Measurements from ENCODE around the gene KRT34. TPM values are rescaled to one million over a fixed set of nuclear protein-coding genes. Genes with fewer than 3 reads are reported as not detected.

The KRT34 gene
- total RNA-seq, 2 experiments from 2014 or later: not detected

DNA sequence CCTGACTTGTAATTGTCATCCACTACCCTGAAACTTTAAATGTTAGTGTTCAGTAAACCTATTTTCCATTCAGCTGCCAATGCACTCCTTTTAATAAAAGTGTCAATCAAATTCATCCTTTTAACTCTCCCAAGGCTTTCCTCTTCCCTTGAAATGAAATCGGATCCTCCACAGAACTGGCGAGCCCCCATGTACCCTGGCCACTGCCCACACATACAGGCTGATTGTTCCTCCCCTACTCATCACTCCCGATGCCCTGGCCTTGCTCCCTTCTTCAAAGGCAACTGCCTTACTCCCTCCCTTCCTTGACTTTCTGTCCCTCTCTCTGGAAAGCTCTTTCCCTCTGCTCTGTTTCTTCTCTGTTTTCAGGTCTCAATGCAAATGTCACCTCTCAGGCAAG lies 39.1 kb downstream of the KRT34 start:
- no peak for TF ChIP-seq CTCF (IDR thresholded peaks at IDR 0.05)
- CTCF ChIA-PET: no interaction called here
- no peak for DNase-seq
- Histone ChIP-seq H3K9me3 (ENCODE audit: control insufficient read depth in 1 of 2, insufficient read depth in 1 of 2, low read length in 2 of 2) (peaks cover 0 to 13% of the 10 kb centered on the region in 2 experiments), H3K4me3 (ENCODE audit: low read length) (no peak overlapping the region), H3K27ac (ENCODE audit: low read depth in 1 of 2, low read length in 2 of 2) (no peak overlapping the region), H3K27me3 (ENCODE audit: control insufficient read depth in 1 of 2, insufficient read depth in 2 of 2, low read length in 2 of 2) (no peaks in the 10 kb centered on the region), H3K4me1 (ENCODE audit: insufficient read depth, low read length) (peaks cover 52% of the 10 kb centered on the region), H3K36me3 (ENCODE audit: insufficient read depth, low read length) (no peaks in the 10 kb centered on the region)
- H3K36me3 Mint-ChIP-seq (ENCODE audit: low read depth): peaks cover 26% of the 10 kb centered on the region
- H3K4me1 Mint-ChIP-seq (ENCODE audit: low read depth): peaks cover 66% of the 10 kb centered on the region
- no peak for ATAC-seq (ENCODE audit: poor library complexity)
- H3K27ac Mint-ChIP-seq: peak overlapping the region; percentile 94
- H3K4me3 Mint-ChIP-seq: peak overlapping the region; percentile 3
- H3K9me3 Mint-ChIP-seq: peaks cover 3% of the 10 kb centered on the region
- intact Hi-C loops (cut with DNase I, micrococcal nuclease): no loop called here
- POLR2A ChIA-PET: interaction anchor here (5.6 kb wide), 1 partner anchor 35 kb away, joined by 61 read pairs; the partner anchor contains the start of gene KRTAP16-1
- H3K27me3 Mint-ChIP-seq: no peaks in the 10 kb centered on the region

GRCh38 chr17:41340934-41341861 lies 40.9 kb downstream of the KRT34 start:
- H3K4me1 Mint-ChIP-seq (ENCODE audit: low read depth): peaks cover 71% of the 10 kb centered on the region
- no peak overlapping the region for H3K4me3 ChIP-seq (ENCODE audit: low read length)
- H3K27me3 ChIP-seq (ENCODE audit: control insufficient read depth in 1 of 2, insufficient read depth in 2 of 2, low read length in 2 of 2): no peaks in the 10 kb centered on the region
- DNase-seq: peak in 13 of 14 experiments; percentile 39 to 87 (median 55)
- peaks cover 3% of the 10 kb centered on the region for H3K9me3 Mint-ChIP-seq
- peak; percentile 46 for ATAC-seq (ENCODE audit: poor library complexity)
- ChIA-PET CTCF (no interaction called here), POLR2A (interaction anchor here (0.5 to 5.6 kb wide), 10 partner anchors 8 to 409 kb away, joined by 3 to 61 read pairs (median 4); partner anchors contain the start of genes EIF1, KRT33A and KRTAP16-1)
- no peaks in the 10 kb centered on the region for H3K27me3 Mint-ChIP-seq
- H3K9me3 ChIP-seq (ENCODE audit: control insufficient read depth in 1 of 2, insufficient read depth in 1 of 2, low read length in 2 of 2): peaks cover 0 to 13% of the 10 kb centered on the region in 2 experiments
- H3K36me3 ChIP-seq (ENCODE audit: insufficient read depth, low read length): no peaks in the 10 kb centered on the region
- no peak for TF ChIP-seq CTCF (IDR thresholded peaks at IDR 0.05)
- peak overlapping the region; percentile 94 for H3K27ac Mint-ChIP-seq
- H3K36me3 Mint-ChIP-seq (ENCODE audit: low read depth): peaks cover 26% of the 10 kb centered on the region
- H3K27ac ChIP-seq (ENCODE audit: low read depth in 1 of 2, low read length in 2 of 2): peak overlapping the region; percentile 87 to 88
- peak overlapping the region; percentile 64 for H3K4me3 Mint-ChIP-seq
- H3K4me1 ChIP-seq (ENCODE audit: insufficient read depth, low read length): peaks cover 66% of the 10 kb centered on the region
- intact Hi-C loops (cut with DNase I, micrococcal nuclease): no loop called here

DNA sequence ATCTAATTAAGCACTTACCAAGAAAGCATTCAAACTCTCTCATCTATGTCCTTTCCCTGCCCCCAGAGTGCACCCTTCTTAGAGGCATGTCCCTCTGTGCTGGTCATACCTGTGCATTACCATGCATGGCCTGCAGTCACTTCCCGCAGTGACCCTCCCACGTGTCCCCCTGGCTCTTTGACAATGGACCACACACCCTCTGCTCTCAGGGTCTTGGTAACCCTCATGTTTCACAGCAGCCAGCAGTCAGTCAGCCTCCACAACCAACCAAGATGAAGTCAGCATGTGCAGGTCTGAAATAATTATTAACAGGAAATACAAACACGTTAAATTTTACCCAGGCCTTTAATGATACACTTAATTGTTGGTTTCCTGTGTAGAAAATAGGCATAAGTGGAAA lies 41.6 kb downstream of the KRT34 start:
- ATAC-seq (ENCODE audit: poor library complexity): no peak
- H3K36me3 Mint-ChIP-seq (ENCODE audit: low read depth): peaks cover 26% of the 10 kb centered on the region
- intact Hi-C loops (cut with DNase I, micrococcal nuclease): no loop called here
- peaks cover 3% of the 10 kb centered on the region for H3K9me3 Mint-ChIP-seq
- Histone ChIP-seq H3K27me3 (ENCODE audit: control insufficient read depth in 1 of 2, insufficient read depth in 2 of 2, low read length in 2 of 2) (no peaks in the 10 kb centered on the region), H3K9me3 (ENCODE audit: control insufficient read depth in 1 of 2, insufficient read depth in 1 of 2, low read length in 2 of 2) (peaks cover 0 to 13% of the 10 kb centered on the region in 2 experiments), H3K36me3 (ENCODE audit: insufficient read depth, low read length) (no peaks in the 10 kb centered on the region), H3K4me3 (ENCODE audit: low read length) (no peak overlapping the region), H3K27ac (ENCODE audit: low read depth in 1 of 2, low read length in 2 of 2) (peak overlapping the region; percentile 87 to 88), H3K4me1 (ENCODE audit: insufficient read depth, low read length) (peaks cover 73% of the 10 kb centered on the region)
- ChIA-PET CTCF (interaction anchor here (1.5 kb wide), 1 partner anchor 208 kb away, joined by 4 read pairs; no protein-coding TSS in a partner anchor), POLR2A (interaction anchor here (1.1 to 5.6 kb wide), 5 partner anchors 8 to 208 kb away, joined by 3 to 61 read pairs (median 5); partner anchors contain the start of gene KRTAP16-1)
- TF ChIP-seq CTCF (IDR thresholded peaks at IDR 0.05): no peak
- H3K27me3 Mint-ChIP-seq: no peaks in the 10 kb centered on the region
- H3K4me3 Mint-ChIP-seq: peak overlapping the region; percentile 64
- peak overlapping the region; percentile 94 for H3K27ac Mint-ChIP-seq
- DNase-seq: peak in 1 of 14 experiments; percentile 23
- peaks cover 78% of the 10 kb centered on the region for H3K4me1 Mint-ChIP-seq (ENCODE audit: low read depth)

Measured in CD4-positive, alpha-beta T cell (primary cell).